GM12878 (cell line): ENCODE data around the gene TCL1B. TPM values are rescaled to one million over a fixed set of nuclear protein-coding genes. Genes with fewer than 3 reads are reported as not detected.

Experiments
- ATAC-seq: fragments of 200-7000 bp; cut with Tn5 transposase; 3 replicates; pipeline ENCODE4 v1.9.1; 2020; ENCODE audit warnings: mild to moderate bottlenecking, moderate library complexity
- BruUV-seq: library from RNA; stranded (reverse); fragments of 400-500 nt; replicated peaks from 2 replicates; lab custom pipeline; 2021; lab: Mats Ljungman, UMichigan
- CTCF ChIA-PET: fragments of 300-600 bp; sonication (Branson Sonifier 250); formaldehyde crosslinking; extraction: SDS; loops from one replicate; lab custom pipeline; 2021; ENCODE audit warnings: inconsistent platforms; lab: Yijun Ruan, JAX
- POLR2A ChIA-PET: fragments of 350-600 bp; formaldehyde crosslinking; extraction: SDS; loops from one replicate; lab custom pipeline; 2021; ENCODE audit warnings: inconsistent platforms; lab: Charles Lee
- RAD21 ChIA-PET: fragments of 300-600 bp; sonication (Branson Sonifier 250); formaldehyde crosslinking; loops from one replicate; lab custom pipeline; 2023; ENCODE audit warnings: antibody characterized with exemption; ENCODE audit not compliant: unreplicated experiment; lab: Charles Lee
- SMC1A ChIA-PET: fragments of 300-600 bp; sonication (Branson Sonifier 250); formaldehyde crosslinking; loops from one replicate; lab custom pipeline; 2023; ENCODE audit not compliant: unreplicated experiment, uncharacterized antibody; lab: Charles Lee
- DNase-seq: peaks from one replicate; pipeline ENCODE4 v3.0.0-alpha.2; 2011; ENCODE audit warnings: low read depth, low spot score
- FAIRE-seq: peaks from 3 replicates; lab custom pipeline; 2011; peaks lifted over from hg19 to GRCh38; lab: Jason Lieb, UNC
- H2AFZ ChIP-seq: 2 replicates; pipeline ENCODE4 v1.6.0; 2011; ENCODE audit warnings: low read depth, low read length, control low read depth; ENCODE audit not compliant: control insufficient read depth
- H3K27ac ChIP-seq: 2 replicates; pipeline ENCODE4 v1.5.1; 2011; ENCODE audit warnings: control low read depth; ENCODE audit not compliant: control insufficient read depth, insufficient read depth
- H3K27me3 ChIP-seq, 2 experiments: replicated peaks in 1 of 2; 2 replicates each; pipeline versions ENCODE4 v1.6.0 to v1.6.1; 2011; ENCODE audit warnings: low read length in 1 of 2; ENCODE audit not compliant: control insufficient read depth in 2 of 2, insufficient read depth in 2 of 2
- H3K36me3 ChIP-seq, 2 experiments: 2 replicates each; pipeline ENCODE4 v1.5.1; 2011; ENCODE audit warnings: low read length in 1 of 2; ENCODE audit not compliant: control insufficient read depth in 2 of 2, insufficient read depth in 2 of 2
- H3K4me1 ChIP-seq: 2 replicates; pipeline ENCODE4 v1.6.1; 2011; ENCODE audit warnings: mild to moderate bottlenecking, low read length, moderate library complexity, mixed read lengths; ENCODE audit not compliant: control insufficient read depth, insufficient read depth
- H3K4me2 ChIP-seq: 2 replicates; pipeline ENCODE4 v1.6.0; 2011; ENCODE audit warnings: control low read depth; ENCODE audit not compliant: control insufficient read depth, insufficient read depth
- H3K4me3 ChIP-seq: fragments of 200-600 bp; sonication (generic); 2 replicates; pipeline ENCODE4 v1.5.1; 2016
- H3K79me2 ChIP-seq: 2 replicates; pipeline ENCODE4 v1.6.0; 2011; ENCODE audit warnings: low read length; ENCODE audit not compliant: control insufficient read depth, insufficient read depth
- H3K9ac ChIP-seq: 2 replicates; pipeline ENCODE4 v1.8.0; 2011; ENCODE audit warnings: low read length, control low read depth, mixed read lengths; ENCODE audit not compliant: control insufficient read depth, insufficient read depth
- H3K9me3 ChIP-seq: replicated peaks from 3 replicates; pipeline ENCODE4 v1.5.1; 2011; ENCODE audit warnings: mild to moderate bottlenecking, low read length; ENCODE audit not compliant: control insufficient read depth, insufficient read depth
- H4K20me1 ChIP-seq: 2 replicates; pipeline ENCODE4 v1.6.0; 2011; ENCODE audit not compliant: control insufficient read depth, insufficient read depth
- CEBPZ ChIP-seq: fragments of 150-350 bp; IDR thresholded peaks from 2 replicates; pipeline ENCODE4 v1.6.1; 2016; ENCODE audit warnings: low read depth, low read length
- E2F4 ChIP-seq: IDR thresholded peaks from 2 replicates; pipeline ENCODE4 v1.6.1; 2012; ENCODE audit warnings: low read depth, low read length, improper control_type of control experiment
- EGR1 ChIP-seq, 2 experiments: IDR thresholded peaks; 1 replicate in 1 of 2; 2 replicates in 1 of 2; pipeline ENCODE4 v1.6.1; 2011 to 2012; ENCODE audit warnings: low read depth in 2 of 2, low read length in 2 of 2, borderline replicate concordance in 1 of 2, mild to moderate bottlenecking in 1 of 2, moderate library complexity in 1 of 2
- NFYB ChIP-seq: IDR thresholded peaks from 2 replicates; pipeline ENCODE4 v1.6.1; 2011; ENCODE audit warnings: low read depth, mild to moderate bottlenecking, low read length, improper control_type of control experiment, moderate library complexity; ENCODE audit not compliant: insufficient read depth
- NR2C1 ChIP-seq: fragments of 450-650 bp; IDR thresholded peaks from 2 replicates; pipeline ENCODE4 v1.6.1; 2017; ENCODE audit warnings: antibody characterized with exemption, mild to moderate bottlenecking, moderate library complexity
- POLR2AphosphoS5 ChIP-seq: IDR thresholded peaks from 2 replicates; pipeline ENCODE4 v1.6.1; 2011; ENCODE audit warnings: mild to moderate bottlenecking, low read length, inconsistent platforms
- RAD51 ChIP-seq: fragments of 450-650 bp; IDR thresholded peaks from 2 replicates; pipeline ENCODE4 v1.6.1; 2016; ENCODE audit warnings: moderate library complexity, mild to moderate bottlenecking, inconsistent platforms
- ZNF384 ChIP-seq: IDR thresholded peaks from 2 replicates; pipeline ENCODE4 v1.6.1; 2012; ENCODE audit warnings: low read depth, mild to moderate bottlenecking, low read length, improper control_type of control experiment, borderline replicate concordance
- ZSCAN29 ChIP-seq: fragments of 450-650 bp; IDR thresholded peaks from 2 replicates; pipeline ENCODE4 v1.6.1; 2017; ENCODE audit warnings: mild to moderate bottlenecking, moderate library complexity
- WGBS: methylation state at CpG from one replicate; pipeline ENCODE4 v1.1.6; 2016; ENCODE audit warnings: low lambda C conversion rate; ENCODE audit not compliant: insufficient replicate concordance, insufficient coverage; ENCODE audit errors: missing lambda C conversion rate; 5-methylcytosine and 5-hydroxymethylcytosine counted together
- in situ Hi-C: fragments of 300-500 bp; cut with MboI; formaldehyde crosslinking; loops from 9 replicates; pipeline ENCODE4 v1.14.3; 2018; ENCODE audit warnings: mixed read lengths
- intact Hi-C: fragments of 100-400 bp; cut with micrococcal nuclease; formaldehyde crosslinking; loops from one replicate; pipeline ENCODE4 v1.14.2; 2022; ENCODE audit not compliant: unreplicated experiment
- polyA plus RNA-seq, 11 experiments: library from polyadenylated mRNA; depleted of rRNA in 4 of 11; unstranded in 6 of 11; stranded (reverse) in 5 of 11; fragments of >200 nt; fragmentation: Nextera tagmentation in 4 of 11; fragmentation: Illumina TruSeq in 1 of 11; extraction: Ambion mirVana in 4 of 11; extraction: Trizol in 1 of 11; gene quantifications; 1 replicate in 1 of 11; 2 replicates in 10 of 11; pipeline versions ENCODE4 v1.2.1 to v1.2.3, GENCODE V29; 2011 to 2016; ENCODE audit warnings: inconsistent platforms in 2 of 11, missing spikeins in 2 of 11, low read depth in 1 of 11
- total RNA-seq, 4 experiments: library from RNA; depleted of rRNA in 3 of 4; stranded (reverse); fragments of >200 nt in 3 of 4; fragmentation: Illumina TruSeq in 1 of 4; extraction: Trizol in 1 of 4; gene quantifications; 2 replicates each; pipeline versions ENCODE4 v1.2.1 to v1.2.3, GENCODE V29; 2013 to 2021

The TCL1B gene
- total and polyA plus RNA-seq, 10 of the 15 experiments (the other 5 are each of a cell fraction or from before 2014, with no cell fraction given), result 0.10 to 0.18 (median 0.13) TPM; not detected in 6

DNA sequence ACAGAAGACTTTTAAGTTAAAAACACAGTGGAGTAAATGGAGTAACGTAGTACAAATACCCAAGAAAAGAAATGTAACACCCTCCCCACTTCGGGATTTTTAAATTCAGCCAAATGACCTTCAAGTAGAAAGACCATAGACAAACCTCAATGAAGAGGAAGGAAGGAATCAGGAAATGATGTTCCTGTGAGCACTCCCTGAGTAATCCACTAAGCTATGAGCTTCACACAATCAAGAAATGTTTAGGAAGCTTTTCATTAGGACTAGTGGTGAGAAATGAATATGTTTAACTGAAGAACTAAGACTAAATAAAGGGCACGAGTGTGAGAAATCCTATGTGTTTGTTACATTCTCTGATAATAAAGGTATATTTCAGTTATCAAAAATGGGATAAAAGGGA lies 17.6 kb downstream of the TCL1B start (continued):
- TF ChIP-seq NFYB (no peak), EGR1 (IDR thresholded peaks at IDR 0.05; ENCODE audit: borderline replicate concordance in 1 of 2, low read depth in 2 of 2, low read length in 2 of 2) (no peak), ZNF384 (no peak), ZSCAN29 (no peak)

GRCh38 chr14:95705518-95705917 lies 19.3 kb downstream of the TCL1B start:
- in situ Hi-C loops (no loop called here), intact Hi-C loops (no loop called here)
- TF ChIP-seq E2F4 (no peak), CEBPZ (no peak), ZSCAN29 (no peak), NR2C1 (no peak), RAD51 (no peak), POLR2AphosphoS5 (no peak)
- DNase-seq (no peak), ATAC-seq (no peak), FAIRE-seq (no peak)
- ChIA-PET POLR2A (no interaction called here), SMC1A (interaction anchor here (0.9 kb wide), 1 partner anchor 43 kb away, joined by 3 read pairs; no protein-coding TSS in a partner anchor), CTCF (no interaction called here), RAD21 (no interaction called here)
- no peak overlapping the region for H3K9ac ChIP-seq
- peaks cover 0 to 10% of the 10 kb centered on the region in 2 experiments; a peak in 2 of 4 replicates for H3K36me3 ChIP-seq
- no TSS peak for BruUV-seq
- H3K4me1 ChIP-seq, result peaks cover 6% of the 10 kb centered on the region
- H3K4me2 ChIP-seq, result no peak overlapping the region
- H4K20me1 ChIP-seq, result no peaks in the 10 kb centered on the region
- 74% methylated on average over 4 of the region's 4 CpGs for WGBS
- no peak overlapping the region for H3K4me3 ChIP-seq
- no peaks in the 10 kb centered on the region for H3K9me3 ChIP-seq
- H3K79me2 ChIP-seq, result no peaks in the 10 kb centered on the region; the same call in 1 of the 2 replicates
- no peak overlapping the region for H3K27ac ChIP-seq
- H2AFZ ChIP-seq, result no peak overlapping the region
- no peaks in the 10 kb centered on the region for H3K27me3 ChIP-seq
